IMR-90 (cell line): ENCODE data around the gene UNC13C. TPM values are rescaled to one million over a fixed set of nuclear protein-coding genes. Genes with fewer than 3 reads are reported as not detected.

Source experiments
- ATAC-seq: fragments of 200-7000 bp; cut with Tn5 transposase; 2 replicates; pipeline ENCODE4 v1.9.1; 2020; ENCODE audit warnings: low read depth, mild to moderate bottlenecking, moderate library complexity
- BruUV-seq: library from RNA; stranded (reverse); fragments of 400-500 nt; replicated peaks from 2 replicates; lab custom pipeline; 2021; lab: Mats Ljungman, UMichigan
- CTCF ChIA-PET: fragments of 300-600 bp; formaldehyde crosslinking; extraction: SDS; loops from one replicate; lab custom pipeline; 2021; ENCODE audit warnings: antibody characterized with exemption; lab: Yijun Ruan, JAX
- POLR2A ChIA-PET: fragments of 300-600 bp; sonication (Branson Sonifier 250); formaldehyde crosslinking; loops from one replicate; lab custom pipeline; 2022; ENCODE audit warnings: antibody characterized with exemption; ENCODE audit not compliant: unreplicated experiment; lab: Charles Lee
- DNase-seq: peaks from one replicate; pipeline ENCODE4 v3.0.0; 2013
- H2AFZ ChIP-seq: replicated peaks from 2 replicates; pipeline ENCODE3; 2013; ENCODE audit warnings: low read length, mild to moderate bottlenecking; ENCODE audit not compliant: poor library complexity
- H2AK5ac ChIP-seq: 2 replicates; pipeline ENCODE4 v1.6.1; 2013; ENCODE audit warnings: low read depth, low read length, inconsistent platforms
- H2AK9ac ChIP-seq: replicated peaks from 2 replicates; pipeline ENCODE3; 2013; ENCODE audit warnings: mild to moderate bottlenecking, low read depth, low read length, moderate library complexity; ENCODE audit not compliant: poor library complexity
- H2BK120ac ChIP-seq: 2 replicates; pipeline ENCODE4 v1.6.1; 2013; ENCODE audit warnings: low read depth, low read length, inconsistent platforms
- H2BK15ac ChIP-seq: 3 replicates; pipeline ENCODE4 v1.6.1; 2013; ENCODE audit warnings: low read depth, low read length, inconsistent platforms
- H2BK20ac ChIP-seq: 2 replicates; pipeline ENCODE4 v1.6.1; 2013; ENCODE audit warnings: low read depth, mild to moderate bottlenecking, inconsistent platforms, low read length, moderate library complexity
- H2BK5ac ChIP-seq: 2 replicates; pipeline ENCODE4 v1.6.1; 2013; ENCODE audit warnings: mild to moderate bottlenecking, low read depth, low read length, inconsistent platforms; ENCODE audit not compliant: poor library complexity, severe bottlenecking
- H3K14ac ChIP-seq: replicated peaks from 2 replicates; pipeline ENCODE4 v1.6.1; 2013; ENCODE audit warnings: low read depth, low read length, inconsistent platforms
- H3K18ac ChIP-seq: 2 replicates; pipeline ENCODE4 v1.6.1; 2013; ENCODE audit warnings: low read depth, low read length, control low read depth
- H3K23ac ChIP-seq: 2 replicates; pipeline ENCODE4 v1.6.1; 2013; ENCODE audit warnings: low read depth, low read length, inconsistent platforms
- H3K27ac ChIP-seq: 2 replicates; pipeline ENCODE4 v1.5.1; 2013; ENCODE audit warnings: mild to moderate bottlenecking, control low read depth, low read length; ENCODE audit not compliant: insufficient read depth
- H3K27me3 ChIP-seq: 2 replicates; pipeline ENCODE4 v1.6.1; 2013; ENCODE audit warnings: low read length; ENCODE audit not compliant: control insufficient read depth, insufficient read depth
- H3K36me3 ChIP-seq: 2 replicates; pipeline ENCODE4 v1.6.1; 2013; ENCODE audit warnings: low read length, mixed read lengths; ENCODE audit not compliant: control insufficient read depth, insufficient read depth
- H3K4ac ChIP-seq: 2 replicates; pipeline ENCODE4 v1.6.1; 2013; ENCODE audit warnings: low read depth, low read length, inconsistent platforms
- H3K4me1 ChIP-seq: 2 replicates; pipeline ENCODE4 v1.6.1; 2013; ENCODE audit warnings: low read length, mixed read lengths; ENCODE audit not compliant: control insufficient read depth, insufficient read depth
- H3K4me2 ChIP-seq: 2 replicates; pipeline ENCODE4 v1.6.1; 2013; ENCODE audit warnings: low read depth, mild to moderate bottlenecking, control low read depth, low read length, moderate library complexity
- H3K4me3 ChIP-seq: 2 replicates; pipeline ENCODE4 v1.5.1; 2013; ENCODE audit warnings: low read depth, mild to moderate bottlenecking, control low read depth, low read length, moderate library complexity; ENCODE audit not compliant: insufficient read depth
- H3K56ac ChIP-seq: 2 replicates; pipeline ENCODE4 v1.6.1; 2013; ENCODE audit warnings: low read length, inconsistent platforms; ENCODE audit not compliant: insufficient read depth; ENCODE audit errors: extremely low read depth
- H3K79me1 ChIP-seq, 2 experiments: 2 replicates each; pipeline ENCODE4 v1.6.1; 2013; ENCODE audit warnings: low read length in 2 of 2, inconsistent platforms in 1 of 2, low read depth in 1 of 2
- H3K9ac ChIP-seq: 2 replicates; pipeline ENCODE4 v1.6.1; 2013; ENCODE audit warnings: low read depth, low read length, control low read depth
- H3K9me1 ChIP-seq: 2 replicates; pipeline ENCODE4 v1.6.1; 2013; ENCODE audit warnings: low read length, inconsistent platforms; ENCODE audit not compliant: insufficient read depth
- H3K9me3 ChIP-seq: 2 replicates; pipeline ENCODE4 v1.6.1; 2013; ENCODE audit warnings: low read length; ENCODE audit not compliant: control insufficient read depth, insufficient read depth
- H4K20me1 ChIP-seq: 2 replicates; pipeline ENCODE4 v1.6.1; 2013; ENCODE audit warnings: low read length, inconsistent platforms; ENCODE audit not compliant: insufficient read depth
- H4K5ac ChIP-seq: 2 replicates; pipeline ENCODE4 v1.6.1; 2013; ENCODE audit warnings: mild to moderate bottlenecking, low read depth, low read length, control low read depth
- H4K8ac ChIP-seq, 2 experiments: 2 replicates each; pipeline ENCODE4 v1.6.1; 2013; ENCODE audit warnings: low read depth in 2 of 2, low read length in 2 of 2, control low read depth in 1 of 2, inconsistent platforms in 1 of 2
- H4K91ac ChIP-seq: 2 replicates; pipeline ENCODE4 v1.6.1; 2013; ENCODE audit warnings: low read depth, low read length, inconsistent platforms; ENCODE audit not compliant: insufficient read depth
- BHLHE40 ChIP-seq: fragments of 150-350 bp; IDR thresholded peaks from 2 replicates; pipeline ENCODE4 v1.6.1; 2016; ENCODE audit warnings: mild to moderate bottlenecking, low read depth, low read length
- CEBPB ChIP-seq: IDR thresholded peaks from 2 replicates; pipeline ENCODE4 v1.6.1; 2012; ENCODE audit warnings: low read depth, low read length, improper control_type of control experiment
- CHD1 ChIP-seq: IDR thresholded peaks from 2 replicates; pipeline ENCODE4 v1.6.1; 2012; ENCODE audit warnings: low read depth, low read length, improper control_type of control experiment
- CTCF ChIP-seq: conservative IDR thresholded peaks from 2 replicates; pipeline ENCODE4 v1.5.1; 2012; ENCODE audit warnings: mild to moderate bottlenecking, low read depth, low read length, improper control_type of control experiment
- ELK1 ChIP-seq: fragments of 150-350 bp; IDR thresholded peaks from 2 replicates; pipeline ENCODE4 v1.6.1; 2016; ENCODE audit warnings: low read depth, mild to moderate bottlenecking, low read length, moderate library complexity, borderline replicate concordance
- FOS ChIP-seq: fragments of 150-350 bp; IDR thresholded peaks from 2 replicates; pipeline ENCODE4 v1.6.1; 2016; ENCODE audit warnings: low read depth, low read length
- MAFK ChIP-seq: IDR thresholded peaks from 2 replicates; pipeline ENCODE4 v1.6.1; 2012; ENCODE audit warnings: low read depth, low read length, improper control_type of control experiment
- MAZ ChIP-seq: IDR thresholded peaks from 2 replicates; pipeline ENCODE4 v1.6.1; 2012; ENCODE audit warnings: low read depth, mild to moderate bottlenecking, low read length, improper control_type of control experiment, moderate library complexity, borderline replicate concordance
- MXI1 ChIP-seq: IDR thresholded peaks from 2 replicates; pipeline ENCODE4 v1.6.1; 2012; ENCODE audit warnings: low read depth, mild to moderate bottlenecking, low read length, moderate library complexity, borderline replicate concordance
- NFE2L2 ChIP-seq: fragments of 150-350 bp; IDR thresholded peaks from 2 replicates; pipeline ENCODE4 v1.6.1; 2016; ENCODE audit warnings: low read depth, mild to moderate bottlenecking, low read length
- POLR2A ChIP-seq: IDR thresholded peaks from 2 replicates; pipeline ENCODE4 v1.6.1; 2012; ENCODE audit warnings: mild to moderate bottlenecking, low read depth, low read length
- RAD21 ChIP-seq: IDR thresholded peaks from 2 replicates; pipeline ENCODE4 v1.6.1; 2012; ENCODE audit warnings: low read length, improper control_type of control experiment
- RCOR1 ChIP-seq: IDR thresholded peaks from 2 replicates; pipeline ENCODE4 v1.6.1; 2012; ENCODE audit warnings: mild to moderate bottlenecking, low read length, improper control_type of control experiment; ENCODE audit not compliant: insufficient replicate concordance
- RFX5 ChIP-seq: IDR thresholded peaks from 2 replicates; pipeline ENCODE4 v1.8.0; 2012; ENCODE audit warnings: low read depth, mild to moderate bottlenecking, low read length, moderate library complexity
- SMC3 ChIP-seq: fragments of 150-350 bp; IDR thresholded peaks from 2 replicates; pipeline ENCODE4 v1.6.1; 2016; ENCODE audit warnings: low read depth, mild to moderate bottlenecking, antibody characterized with exemption, low read length, moderate library complexity
- USF2 ChIP-seq: fragments of 150-350 bp; IDR thresholded peaks from 2 replicates; pipeline ENCODE4 v1.6.1; 2017; ENCODE audit warnings: mild to moderate bottlenecking, antibody characterized with exemption, low read length, low read depth
- WGBS, 2 experiments: methylation state at CpG; one replicate each; pipeline versions ENCODE4 v1.1.5 to v1.1.7; 2013; ENCODE audit warnings: missing lambda C conversion rate in 2 of 2; ENCODE audit not compliant: insufficient read length in 1 of 2; ENCODE audit errors: extremely low coverage in 2 of 2; 5-methylcytosine and 5-hydroxymethylcytosine counted together
- dilution Hi-C: fragments of 300-500 bp; cut with HindIII; formaldehyde crosslinking; loops from one replicate; pipeline ENCODE4 v1.14.3; 2018; ENCODE audit warnings: low sequenced_read_pairs; ENCODE audit not compliant: unreplicated experiment
- in situ Hi-C: fragments of 300-500 bp; cut with MboI; formaldehyde crosslinking; loops from 3 replicates; pipeline ENCODE4 v1.14.3; 2019; ENCODE audit warnings: low sequenced_read_pairs, inconsistent platforms, mixed read lengths
- intact Hi-C: fragments of 100-400 bp; cut with micrococcal nuclease; formaldehyde crosslinking; loops from 2 replicates; pipeline ENCODE4 v1.10.0; 2022
- polyA plus RNA-seq, 3 experiments: library from polyadenylated mRNA; depleted of rRNA; stranded (reverse); fragments of >200 nt; gene quantifications; 2 replicates each; pipeline ENCODE4 v1.2.3, GENCODE V29; 2012; ENCODE audit warnings: low replicate concordance in 1 of 3
- total RNA-seq: library from RNA; depleted of rRNA; stranded (reverse); fragments of >200 nt; gene quantifications from 2 replicates; pipeline ENCODE4 v1.2.3, GENCODE V29; 2012

Gene UNC13C
- total and polyA plus RNA-seq, 2 of the 4 experiments (the other 2 are of a cell fraction), result not detected

- H2AK9ac ChIP-seq, result no peak overlapping the region
- WGBS, 2 experiments, result no CpG with 5 or more reads among the region's 4 CpGs
- no peak overlapping the region for H4K5ac ChIP-seq
- H3K9me1 ChIP-seq, result no peaks in the 10 kb centered on the region
- no peak overlapping the region for H3K27ac ChIP-seq
- no peak overlapping the region for H2BK5ac ChIP-seq
- DNase-seq, result no peak
- no peak overlapping the region for H2AFZ ChIP-seq
- H3K4me3 ChIP-seq, result no peak overlapping the region
- H3K79me1 ChIP-seq, result no peaks in the 10 kb centered on the region
- H3K4me1 ChIP-seq, result no peaks in the 10 kb centered on the region
- no peak overlapping the region for H3K4me2 ChIP-seq
- no peak overlapping the region for H2AK5ac ChIP-seq
- TF ChIP-seq CEBPB, result no peak
- TF ChIP-seq POLR2A, result no peak
- TF ChIP-seq MAFK, result no peak
- TF ChIP-seq ELK1, result no peak
- TF ChIP-seq CTCF, result no peak
- TF ChIP-seq RCOR1, result no peak
- TF ChIP-seq USF2, result no peak
- TF ChIP-seq MAZ, result no peak
- no peak for TF ChIP-seq SMC3
- no peak for TF ChIP-seq NFE2L2
- no peak for TF ChIP-seq RAD21
- no peak for TF ChIP-seq BHLHE40
- no peak for TF ChIP-seq RFX5
- no peak for TF ChIP-seq MXI1
- TF ChIP-seq CHD1, result no peak
- no peak for TF ChIP-seq FOS
- no peaks in the 10 kb centered on the region for H3K27me3 ChIP-seq
- H3K4ac ChIP-seq, result no peak overlapping the region
- intact Hi-C loops (loop anchor here (5.0 kb wide), 1 partner anchor 142 kb away; no protein-coding TSS in a partner anchor), dilution Hi-C loops (no loop called here), in situ Hi-C loops (no loop called here)
- no peak overlapping the region for H3K14ac ChIP-seq
- no peak overlapping the region for H3K9ac ChIP-seq
- no peak overlapping the region for H3K18ac ChIP-seq
- ChIA-PET POLR2A (no interaction called here), CTCF (interaction anchor here (0.5 kb wide), 1 partner anchor 80 kb away, joined by 4 read pairs; no protein-coding TSS in a partner anchor)
- no peaks in the 10 kb centered on the region for H3K36me3 ChIP-seq
- no peak overlapping the region for H2BK15ac ChIP-seq
- H4K8ac ChIP-seq, result no peak overlapping the region
- H2BK20ac ChIP-seq, result no peak overlapping the region
- peaks cover 2% of the 10 kb centered on the region; the same call in 1 of the 2 replicates for H3K9me3 ChIP-seq
- no peak overlapping the region for H4K91ac ChIP-seq
- no TSS peak for BruUV-seq
- no peaks in the 10 kb centered on the region for H4K20me1 ChIP-seq
- no peak overlapping the region for H2BK120ac ChIP-seq
- no peak overlapping the region for H3K56ac ChIP-seq
- ATAC-seq, result no peak
- no peak overlapping the region for H3K23ac ChIP-seq
Observed at GRCh38 chr15:54605556-54605955, 627.3 kb downstream of the UNC13C start.
